Keratinocyte (primary cell): ENCODE measurements around the gene PRPF6. TPM values are rescaled to one million over a fixed set of nuclear protein-coding genes. Genes with fewer than 3 reads are reported as not detected.

Experiments
- DNase-seq: peaks from one replicate; pipeline ENCODE4 v3.0.0-alpha.2; 2011; ENCODE audit warnings: low read depth, missing footprints, low spot score
- FAIRE-seq: peaks from 2 replicates; lab custom pipeline; 2011; peaks lifted over from hg19 to GRCh38; lab: Jason Lieb, UNC
- H2AFZ ChIP-seq: 2 replicates; pipeline ENCODE4 v1.6.0; 2012; ENCODE audit warnings: low read length, control low read depth, inconsistent platforms; ENCODE audit not compliant: control insufficient read depth
- H3K27ac ChIP-seq: 2 replicates; pipeline ENCODE4 v1.5.1; 2011; ENCODE audit warnings: low read length; ENCODE audit not compliant: control insufficient read depth, insufficient read depth
- H3K27me3 ChIP-seq: 3 replicates; pipeline ENCODE4 v1.6.0; 2011; ENCODE audit warnings: low read length; ENCODE audit not compliant: control insufficient read depth, insufficient read depth; ENCODE audit errors: extremely low read depth
- H3K36me3 ChIP-seq, 2 experiments: 2 replicates in 1 of 2; 3 replicates in 1 of 2; pipeline ENCODE4 v1.5.1; 2011; ENCODE audit warnings: low read length in 2 of 2, mild to moderate bottlenecking in 1 of 2; ENCODE audit not compliant: control insufficient read depth in 2 of 2, insufficient read depth in 2 of 2; ENCODE audit errors: extremely low read depth in 1 of 2
- H3K4me1 ChIP-seq: 3 replicates; pipeline ENCODE4 v1.5.1; 2011; ENCODE audit warnings: low read length; ENCODE audit not compliant: control insufficient read depth, insufficient read depth; ENCODE audit errors: extremely low read depth
- H3K4me2 ChIP-seq: 3 replicates; pipeline ENCODE4 v1.6.0; 2011; ENCODE audit warnings: low read depth, low read length; ENCODE audit not compliant: control insufficient read depth, insufficient read depth; ENCODE audit errors: extremely low read depth
- H3K4me3 ChIP-seq, 3 experiments: fragments of 200-600 bp in 1 of 3; sonication (generic) in 1 of 3; 2 replicates in 2 of 3; 3 replicates in 1 of 3; pipeline ENCODE4 v1.5.1; 2011 to 2016; ENCODE audit warnings: low read length in 3 of 3, mild to moderate bottlenecking in 3 of 3, control low read depth in 2 of 3, inconsistent platforms in 1 of 3, low read depth in 1 of 3, mixed read lengths in 1 of 3, mixed run types in 1 of 3, moderate library complexity in 1 of 3; ENCODE audit not compliant: control insufficient read depth in 2 of 3, insufficient read depth in 2 of 3; ENCODE audit errors: extremely low read depth in 1 of 3
- H3K79me2 ChIP-seq: 2 replicates; pipeline ENCODE4 v1.6.0; 2012; ENCODE audit warnings: low read length; ENCODE audit not compliant: control insufficient read depth, insufficient read depth
- H3K9ac ChIP-seq: 3 replicates; pipeline ENCODE4 v1.6.0; 2011; ENCODE audit warnings: low read length; ENCODE audit not compliant: control insufficient read depth, insufficient read depth; ENCODE audit errors: extremely low read depth
- H3K9me1 ChIP-seq: 3 replicates; pipeline ENCODE4 v1.6.0; 2011; ENCODE audit warnings: low read length; ENCODE audit not compliant: control insufficient read depth, insufficient read depth; ENCODE audit errors: extremely low read depth
- H3K9me3 ChIP-seq: 2 replicates; pipeline ENCODE4 v1.5.1; 2012; ENCODE audit warnings: low read depth, low read length; ENCODE audit not compliant: control insufficient read depth
- H4K20me1 ChIP-seq: 3 replicates; pipeline ENCODE4 v1.6.0; 2011; ENCODE audit warnings: low read length; ENCODE audit not compliant: control insufficient read depth, insufficient read depth; ENCODE audit errors: extremely low read depth
- CTCF ChIP-seq, 3 experiments: IDR thresholded peaks in 1 of 3; conservative IDR thresholded peaks in 1 of 3; optimal IDR thresholded peaks in 1 of 3; 2 replicates in 2 of 3; 3 replicates in 1 of 3; pipeline versions ENCODE3 to v1.5.1; 2011; ENCODE audit warnings: low read length in 3 of 3, mild to moderate bottlenecking in 3 of 3, moderate library complexity in 2 of 3, control low read depth in 1 of 3, inconsistent platforms in 1 of 3; ENCODE audit not compliant: insufficient read depth in 2 of 3; ENCODE audit errors: extremely low read depth in 1 of 3
- EZH2 ChIP-seq: IDR thresholded peaks from one replicate; pipeline ENCODE4 v1.6.1; 2012; ENCODE audit warnings: inconsistent platforms, mild to moderate bottlenecking, low read length, moderate library complexity
- dilution Hi-C: fragments of 300-500 bp; cut with MboI; formaldehyde crosslinking; loops from one replicate; pipeline ENCODE4 v1.7.0; 2020; ENCODE audit warnings: low sequenced_read_pairs; ENCODE audit not compliant: extremely low pct_ligation_motif_present
- polyA plus RNA-seq, 5 experiments: library from polyadenylated mRNA; depleted of rRNA in 3 of 5; stranded (reverse) in 3 of 5; stranded (forward) in 1 of 5; unstranded in 1 of 5; fragments of >200 nt; gene quantifications; 1 replicate in 1 of 5; 2 replicates in 3 of 5; 3 replicates in 1 of 5; pipeline versions ENCODE4 v1.2.1 to v1.2.3, GENCODE V29; 2011 to 2012; ENCODE audit warnings: missing spikeins in 2 of 5, low read depth in 1 of 5, low replicate concordance in 1 of 5

Gene PRPF6
- polyA plus RNA-seq, 1 donor (not counting 4 experiments of a cell fraction or from before 2014, with no cell fraction given): 30.5 TPM

- Histone ChIP-seq H3K9me1 (no peaks in the 10 kb centered on the region), H3K27me3 (peaks cover 10% of the 10 kb centered on the region), H3K4me3 (no peak overlapping the region), H3K4me1 (peaks cover 13% of the 10 kb centered on the region), H2AFZ (no peak overlapping the region), H4K20me1 (no peaks in the 10 kb centered on the region), H3K9me3 (no peaks in the 10 kb centered on the region), H3K79me2 (peaks cover 2% of the 10 kb centered on the region), H3K27ac (no peak overlapping the region), H3K4me2 (no peak overlapping the region), H3K36me3 (peaks cover 0 to 6% of the 10 kb centered on the region in 2 experiments), H3K9ac (no peak overlapping the region)
- no peak for FAIRE-seq
- TF ChIP-seq EZH2: no peak
- no peak for TF ChIP-seq CTCF (optimal IDR thresholded peaks at IDR 0.05 in 1 of 3, IDR thresholded peaks at IDR 0.05 in 1 of 3, conservative IDR thresholded peaks at IDR 0.05 in 1 of 3; ENCODE audit: extremely low read depth in 1 of 3, insufficient read depth in 2 of 3, low read length in 3 of 3)
- dilution Hi-C loops: no loop called here
- DNase-seq: no peak
Measured at GRCh38 chr20:64077541-64077875, 96.6 kb downstream of the PRPF6 start.

GRCh38 chr20:64077876-64078551 is 97.1 kb downstream of the PRPF6 start:
- Histone ChIP-seq H3K27ac (no peak overlapping the region), H3K4me1 (peaks cover 15% of the 10 kb centered on the region), H4K20me1 (no peaks in the 10 kb centered on the region), H3K9me3 (no peaks in the 10 kb centered on the region), H3K9me1 (no peaks in the 10 kb centered on the region), H3K4me3 (peak overlapping the region; percentile 78 to 93 (median 79)), H3K4me2 (peak overlapping the region; percentile 97), H3K27me3 (peaks cover 14% of the 10 kb centered on the region), H2AFZ (no peak overlapping the region), H3K9ac (peak overlapping the region; percentile 72), H3K36me3 (peaks cover 0 to 6% of the 10 kb centered on the region in 2 experiments), H3K79me2 (peaks cover 2% of the 10 kb centered on the region)
- TF ChIP-seq EZH2 (no peak), CTCF (optimal IDR thresholded peaks at IDR 0.05 in 1 of 3, IDR thresholded peaks at IDR 0.05 in 1 of 3, conservative IDR thresholded peaks at IDR 0.05 in 1 of 3; ENCODE audit: extremely low read depth in 1 of 3, insufficient read depth in 2 of 3, low read length in 3 of 3) (no peak)
- FAIRE-seq: no peak
- dilution Hi-C loops: no loop called here
- no peak for DNase-seq
